ENCODE data around the gene ALDH3B1.

The ALDH3B1 gene

GRCh38 chr11:68049509-68050370, 39.6 kb downstream of the ALDH3B1 start:
- no peaks in the 10 kb centered on the region for H3K27me3 ChIP-seq (ENCODE audit: insufficient read depth, low read depth, severe bottlenecking)
- 0 out of 2 replicates have a peak, but pooled peaks have one; percentile 9 for TF ChIP-seq CTCF (IDR thresholded peaks at IDR 0.05; ENCODE audit: low read depth, low read length)
- no peaks in the 10 kb centered on the region for H3K36me3 ChIP-seq
- no peak for DNase-seq
- H3K4me3 ChIP-seq (ENCODE audit: low read depth, low read length): no peak overlapping the region
- H3K27ac ChIP-seq: no peak overlapping the region
- no peaks in the 10 kb centered on the region for H3K9me3 ChIP-seq (ENCODE audit: severe bottlenecking)

GRCh38 chr11:68050371-68050841, 40.3 kb downstream of the ALDH3B1 start:
- H3K27ac ChIP-seq: no peak overlapping the region
- H3K27me3 ChIP-seq (ENCODE audit: insufficient read depth, low read depth, severe bottlenecking): no peaks in the 10 kb centered on the region
- H3K36me3 ChIP-seq: no peaks in the 10 kb centered on the region
- H3K9me3 ChIP-seq (ENCODE audit: severe bottlenecking): no peaks in the 10 kb centered on the region
- no peak for DNase-seq
- TF ChIP-seq CTCF (IDR thresholded peaks at IDR 0.05; ENCODE audit: low read depth, low read length): no peak
- no peak overlapping the region for H3K4me3 ChIP-seq (ENCODE audit: low read depth, low read length)

GRCh38 chr11:68051191-68052136, 41.3 kb downstream of the ALDH3B1 start:
- H3K9me3 ChIP-seq (ENCODE audit: severe bottlenecking): no peaks in the 10 kb centered on the region
- TF ChIP-seq CTCF (IDR thresholded peaks at IDR 0.05; ENCODE audit: low read depth, low read length): no peak
- no peaks in the 10 kb centered on the region for H3K36me3 ChIP-seq
- no peak overlapping the region for H3K4me3 ChIP-seq (ENCODE audit: low read depth, low read length)
- no peak for DNase-seq
- H3K27me3 ChIP-seq (ENCODE audit: insufficient read depth, low read depth, severe bottlenecking): no peaks in the 10 kb centered on the region
- H3K27ac ChIP-seq: no peak overlapping the region

- no peaks in the 10 kb centered on the region for H3K9me3 ChIP-seq (ENCODE audit: severe bottlenecking)
- no peak overlapping the region for H3K27ac ChIP-seq
- no peak for DNase-seq
- H3K4me3 ChIP-seq (ENCODE audit: low read depth, low read length): no peak overlapping the region
- no peaks in the 10 kb centered on the region; the same call in 1 of the 2 replicates for H3K36me3 ChIP-seq
- no peak for TF ChIP-seq CTCF (IDR thresholded peaks at IDR 0.05; ENCODE audit: low read depth, low read length)
- H3K27me3 ChIP-seq (ENCODE audit: insufficient read depth, low read depth, severe bottlenecking): no peaks in the 10 kb centered on the region
These were observed 42.2 kb downstream of the ALDH3B1 start for GRCh38 chr11:68052137-68052873.

GRCh38 chr11:68053117-68053516, 43.0 kb downstream of the ALDH3B1 start:
- Histone ChIP-seq H3K36me3 (peaks cover 2% of the 10 kb centered on the region; the same call in 1 of the 2 replicates), H3K27me3 (ENCODE audit: insufficient read depth, low read depth, severe bottlenecking) (no peaks in the 10 kb centered on the region), H3K9me3 (ENCODE audit: severe bottlenecking) (no peaks in the 10 kb centered on the region), H3K27ac (no peak overlapping the region), H3K4me3 (ENCODE audit: low read depth, low read length) (no peak overlapping the region)
- TF ChIP-seq CTCF (IDR thresholded peaks at IDR 0.05; ENCODE audit: low read depth, low read length): no peak
- DNase-seq: no peak
